ENCODE results near the gene AGGF1. TPM values are rescaled to one million over a fixed set of nuclear protein-coding genes. Genes with fewer than 3 reads are reported as not detected.
"Not testable (repeated sequence)": the region's sequence is repeated elsewhere in the genome, so short reads cannot be mapped to it uniquely, and the experiment has no call there.

AGGF1 gene, protein sequence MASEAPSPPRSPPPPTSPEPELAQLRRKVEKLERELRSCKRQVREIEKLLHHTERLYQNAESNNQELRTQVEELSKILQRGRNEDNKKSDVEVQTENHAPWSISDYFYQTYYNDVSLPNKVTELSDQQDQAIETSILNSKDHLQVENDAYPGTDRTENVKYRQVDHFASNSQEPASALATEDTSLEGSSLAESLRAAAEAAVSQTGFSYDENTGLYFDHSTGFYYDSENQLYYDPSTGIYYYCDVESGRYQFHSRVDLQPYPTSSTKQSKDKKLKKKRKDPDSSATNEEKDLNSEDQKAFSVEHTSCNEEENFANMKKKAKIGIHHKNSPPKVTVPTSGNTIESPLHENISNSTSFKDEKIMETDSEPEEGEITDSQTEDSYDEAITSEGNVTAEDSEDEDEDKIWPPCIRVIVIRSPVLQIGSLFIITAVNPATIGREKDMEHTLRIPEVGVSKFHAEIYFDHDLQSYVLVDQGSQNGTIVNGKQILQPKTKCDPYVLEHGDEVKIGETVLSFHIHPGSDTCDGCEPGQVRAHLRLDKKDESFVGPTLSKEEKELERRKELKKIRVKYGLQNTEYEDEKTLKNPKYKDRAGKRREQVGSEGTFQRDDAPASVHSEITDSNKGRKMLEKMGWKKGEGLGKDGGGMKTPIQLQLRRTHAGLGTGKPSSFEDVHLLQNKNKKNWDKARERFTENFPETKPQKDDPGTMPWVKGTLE
- 16.0 and 19.5 TPM in 2 replicates for total RNA-seq (2014; rRNA removed; shearing (Covaris generic); ENCODE audit: low replicate concordance)

DNA sequence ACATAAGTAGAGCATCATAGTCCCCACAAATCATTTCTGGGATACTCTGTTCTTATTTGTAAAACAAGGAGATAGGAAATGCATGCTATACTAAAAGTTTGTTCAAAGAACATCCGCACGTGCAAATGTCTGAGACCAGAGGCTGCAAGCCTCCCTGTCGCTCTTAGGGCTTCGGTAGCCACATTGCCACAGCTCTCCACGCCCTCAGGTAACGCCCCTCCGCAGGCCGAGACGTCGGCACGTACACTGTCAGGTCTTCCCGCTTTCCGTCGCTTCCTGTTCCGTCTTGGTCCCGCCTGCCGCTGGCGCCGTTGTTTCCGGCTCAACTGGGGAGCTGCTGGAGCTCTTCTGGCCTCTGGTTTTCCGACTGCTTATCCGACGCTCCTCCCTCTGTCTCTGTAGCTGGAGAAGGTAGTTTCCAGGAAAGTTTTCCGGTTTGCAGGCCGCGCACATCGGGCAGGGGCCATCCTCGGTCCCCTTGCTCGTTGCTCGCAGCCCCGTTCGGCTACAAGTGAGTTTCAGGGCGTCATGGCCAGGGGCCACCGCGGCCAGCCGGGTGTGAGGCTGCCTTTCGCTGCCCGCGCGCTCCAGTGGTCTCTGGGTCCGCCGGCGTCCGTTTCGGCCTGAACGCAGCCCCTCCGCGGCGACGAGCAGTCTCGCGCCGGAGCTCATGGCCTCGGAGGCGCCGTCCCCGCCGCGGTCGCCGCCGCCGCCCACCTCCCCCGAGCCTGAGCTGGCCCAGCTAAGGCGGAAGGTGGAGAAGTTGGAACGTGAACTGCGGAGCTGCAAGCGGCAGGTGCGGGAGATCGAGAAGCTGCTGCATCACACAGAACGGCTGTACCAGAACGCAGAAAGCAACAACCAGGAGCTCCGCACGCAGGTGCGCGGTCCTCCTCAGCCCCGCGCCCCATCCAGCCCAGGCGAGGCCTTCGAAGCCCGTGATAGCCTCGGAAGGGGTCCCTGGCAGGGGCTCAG lies at the start of gene AGGF1:
AGGF1 (plus strand) TSS at position 308 of the 975 bp plus-strand sequence; CDS start at position 671, 363 bp downstream.
- peak; percentile 95 for DNase-seq
- Histone ChIP-seq H3K4me3 (peak within 1 kb of the TSS; percentile 92), H3K9me3 (peaks cover 16% of the 10 kb centered on the region), H3K36me3 (peaks cover 3% of the 10 kb centered on the region), H3K27me3 (no peaks in the 10 kb centered on the region)

DNA sequence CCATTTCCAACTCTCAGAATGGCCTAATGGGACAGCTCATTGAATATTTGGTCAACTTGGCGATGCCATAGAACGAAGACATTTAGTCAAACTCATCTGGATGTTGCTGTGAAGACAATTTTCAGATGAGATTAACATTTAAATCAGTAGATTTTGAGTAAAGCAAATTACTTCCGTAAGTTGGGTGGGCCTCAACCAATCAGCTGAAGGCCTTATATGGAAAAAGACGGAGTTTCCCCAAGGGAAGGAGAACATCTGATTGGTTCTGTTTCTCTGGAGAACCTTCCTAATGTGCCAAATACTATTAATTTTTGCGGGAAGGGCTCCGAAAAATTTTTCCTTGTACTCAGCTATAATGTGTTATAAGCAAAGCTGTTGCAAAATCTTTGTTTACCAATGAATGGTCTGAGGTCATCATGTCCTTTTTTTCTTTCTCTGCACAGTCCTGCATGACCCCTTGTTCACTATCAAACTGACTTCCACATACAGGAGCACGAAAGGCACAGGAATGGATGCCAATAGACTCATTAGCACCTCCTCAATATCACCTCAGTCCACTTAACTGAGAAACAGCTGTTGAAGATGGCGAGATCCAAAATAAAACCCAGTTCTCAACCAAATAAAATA lies 49.6 kb upstream of the AGGF1 start:
- no peaks in the 10 kb centered on the region for H3K36me3 ChIP-seq
- H3K27me3 ChIP-seq, result 0 out of 2 replicates have a peak, but pooled peaks cover 2% of the 10 kb centered on the region
- no peak overlapping the region for H3K4me3 ChIP-seq
- no peak for DNase-seq
- no peaks in the 10 kb centered on the region for H3K9me3 ChIP-seq

DNA sequence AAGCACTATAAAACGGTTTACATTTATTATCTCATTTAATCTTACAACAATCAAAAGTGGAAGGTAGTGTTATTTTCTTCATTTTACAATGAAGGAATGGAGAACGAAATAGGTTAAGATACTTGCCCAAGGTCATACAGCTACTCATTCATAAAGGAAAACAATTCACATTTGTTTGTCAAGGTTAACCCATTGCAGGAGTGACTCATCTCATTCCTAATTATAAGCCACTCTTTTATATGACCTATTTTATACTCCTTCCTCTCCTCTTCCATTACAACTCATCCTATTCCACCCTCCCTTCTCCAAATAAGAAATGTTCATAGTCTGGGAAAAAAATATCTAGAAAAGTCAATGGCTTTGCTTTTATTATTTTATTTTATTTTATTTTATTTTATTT lies 47.8 kb upstream of the AGGF1 start:
- H3K36me3 ChIP-seq, result no peaks in the 10 kb centered on the region
- no peaks in the 10 kb centered on the region for H3K9me3 ChIP-seq
- H3K27me3 ChIP-seq, result 0 out of 2 replicates have a peak, but pooled peaks cover 2% of the 10 kb centered on the region
- H3K4me3 ChIP-seq, result no peak overlapping the region
- DNase-seq, result no peak

DNA sequence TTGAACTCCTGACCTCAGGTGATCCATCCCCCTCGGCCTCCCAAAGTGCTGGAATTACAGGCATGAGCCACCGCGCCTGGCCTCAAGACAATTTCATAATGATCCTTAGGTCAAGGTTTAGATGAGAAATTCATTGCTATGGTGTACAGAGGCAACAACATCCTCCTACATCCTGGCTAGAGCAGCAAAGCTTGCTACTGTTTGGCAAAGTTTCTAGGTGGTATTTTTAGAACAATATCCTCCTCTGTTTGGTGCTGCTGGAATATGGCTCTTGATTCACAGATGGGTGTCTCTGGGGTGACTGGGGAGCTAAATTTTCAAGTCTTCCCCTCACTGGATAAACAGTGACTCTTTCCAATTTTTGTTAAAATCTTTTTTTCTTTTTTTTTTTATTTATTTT lies 46.7 kb upstream of the AGGF1 start:
- Histone ChIP-seq H3K4me3 (no peak overlapping the region), H3K36me3 (no peaks in the 10 kb centered on the region), H3K27me3 (0 out of 2 replicates have a peak, but pooled peaks cover 2% of the 10 kb centered on the region), H3K9me3 (no peaks in the 10 kb centered on the region)
- no peak for DNase-seq

DNA sequence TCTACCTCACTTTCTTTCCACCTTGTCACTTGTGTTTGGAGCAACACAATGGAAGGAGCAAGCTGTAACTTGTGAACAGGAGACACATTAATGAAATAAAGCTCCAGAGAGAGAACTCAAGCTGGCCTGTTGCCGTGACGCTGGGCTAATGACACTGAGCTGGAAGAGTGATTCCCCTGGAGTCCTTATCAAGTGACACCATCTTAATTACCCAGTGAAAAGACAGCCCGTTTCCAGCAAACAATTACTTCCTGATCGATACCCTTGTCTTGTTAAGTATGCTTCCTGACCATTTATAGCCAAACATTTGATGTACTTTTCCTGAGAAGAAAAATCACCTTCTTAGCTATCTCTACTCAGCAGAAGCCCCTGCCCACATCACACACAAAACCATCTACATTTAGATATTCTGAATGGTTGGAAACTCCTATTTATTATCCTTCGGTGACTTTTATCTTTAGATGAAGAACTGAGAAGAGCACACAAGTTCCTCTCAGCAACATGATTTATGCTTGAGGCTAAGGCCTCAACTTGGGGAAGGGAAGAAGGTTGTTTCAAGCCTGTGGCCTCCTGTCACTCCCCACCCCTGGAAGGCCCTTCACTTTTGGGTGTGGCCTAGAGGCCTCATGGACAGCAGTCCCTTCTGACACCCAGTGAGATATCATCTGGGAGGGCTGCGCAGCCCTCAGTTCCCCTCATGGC lies 43.2 kb upstream of the AGGF1 start:
- no peaks in the 10 kb centered on the region for H3K9me3 ChIP-seq
- no peak overlapping the region for H3K4me3 ChIP-seq
- H3K36me3 ChIP-seq, result no peaks in the 10 kb centered on the region
- no peaks in the 10 kb centered on the region for H3K27me3 ChIP-seq
- no peak for DNase-seq

DNA sequence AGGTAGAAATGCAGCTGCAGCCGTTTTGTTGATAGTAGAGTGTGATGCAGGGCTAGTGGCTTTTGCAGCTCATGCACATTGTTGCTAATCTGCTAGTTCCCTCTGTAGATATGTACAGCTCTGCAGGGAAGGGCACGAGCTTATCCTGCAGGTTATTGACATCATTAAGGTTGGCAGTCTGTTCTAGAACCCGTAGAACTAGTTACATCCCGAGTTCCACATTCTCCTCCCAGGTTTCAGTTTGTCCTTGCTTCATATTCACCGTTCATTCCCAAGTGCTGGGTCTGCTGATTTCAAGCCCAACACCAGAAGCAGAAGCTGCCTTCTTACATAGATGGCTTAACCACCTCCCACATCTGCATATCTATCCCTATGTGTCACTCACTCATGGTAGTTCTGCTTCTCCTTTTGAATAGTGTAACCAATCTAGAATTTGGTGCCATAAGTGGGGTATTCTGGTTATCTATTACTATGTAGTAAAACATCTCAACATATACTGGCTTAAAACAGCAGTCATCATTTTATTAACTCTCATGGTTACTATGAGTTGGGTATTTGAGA lies 39.2 kb upstream of the AGGF1 start:
- no peaks in the 10 kb centered on the region for H3K9me3 ChIP-seq
- H3K27me3 ChIP-seq, result no peaks in the 10 kb centered on the region
- no peak overlapping the region for H3K4me3 ChIP-seq
- DNase-seq, result no peak
- H3K36me3 ChIP-seq, result no peaks in the 10 kb centered on the region

DNA sequence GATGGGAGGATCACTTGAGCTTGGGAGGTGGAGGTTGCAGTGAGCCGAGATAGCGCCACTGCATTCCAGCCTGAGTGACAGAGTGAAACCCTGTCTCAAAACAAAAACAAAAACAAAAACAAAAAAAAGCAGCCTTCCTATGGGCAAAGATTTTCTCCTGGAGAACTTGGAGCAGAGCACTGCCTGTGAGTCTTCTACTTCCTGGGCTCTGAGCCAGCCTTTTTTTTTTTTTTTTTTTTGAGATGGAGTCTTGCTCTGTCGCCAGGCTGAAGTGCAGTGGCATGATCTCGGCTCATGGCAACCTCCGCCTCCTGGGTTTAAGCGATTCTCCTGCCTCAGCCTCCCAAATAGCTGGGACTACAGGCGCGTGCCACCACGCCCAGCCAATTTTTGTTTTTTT lies 36.8 kb upstream of the AGGF1 start:
- H3K9me3 ChIP-seq, H3K4me3 ChIP-seq, DNase-seq, H3K27me3 ChIP-seq, H3K36me3 ChIP-seq: not testable (repeated sequence)

DNA sequence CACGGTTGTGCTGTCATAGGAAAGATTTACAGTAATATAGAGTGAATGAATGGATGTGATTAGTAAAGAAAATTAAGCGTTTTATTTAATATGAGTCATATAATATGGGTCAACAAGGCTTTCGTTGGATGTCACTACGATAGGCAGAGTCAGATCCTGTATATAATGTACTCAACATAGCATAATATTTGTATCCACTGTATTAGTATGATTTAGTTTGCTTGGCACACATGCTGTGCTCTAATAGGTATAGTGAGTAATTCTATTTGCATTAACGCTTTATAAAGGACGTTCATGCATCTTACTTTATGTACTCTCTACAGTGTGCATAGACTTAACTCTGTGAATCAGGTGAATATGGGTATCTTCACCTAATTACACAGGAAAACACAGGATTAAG lies 35.9 kb upstream of the AGGF1 start:
- Histone ChIP-seq H3K27me3 (no peaks in the 10 kb centered on the region), H3K9me3 (0 out of 2 replicates have a peak, but pooled peaks cover 2% of the 10 kb centered on the region), H3K4me3 (no peak overlapping the region), H3K36me3 (no peaks in the 10 kb centered on the region)
- DNase-seq, result no peak

DNA sequence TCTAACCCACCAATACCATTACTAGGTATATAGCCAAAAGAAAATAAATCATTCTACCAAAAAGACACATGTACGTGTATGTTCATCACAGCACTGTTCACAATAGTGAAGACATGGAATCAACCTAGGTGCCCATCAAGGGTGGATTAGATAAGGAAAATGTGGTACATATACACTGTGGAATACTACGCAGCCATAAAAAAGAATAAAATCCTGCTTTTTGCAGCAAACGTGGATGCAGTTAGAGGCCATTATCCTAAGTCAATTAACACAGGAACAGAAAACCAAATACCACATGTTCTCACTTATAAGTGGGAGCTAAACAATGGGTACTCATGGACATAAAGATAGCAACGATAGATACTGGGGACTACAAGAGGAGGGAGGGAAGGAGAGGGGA lies 32.0 kb upstream of the AGGF1 start:
- not testable (repeated sequence) for H3K27me3 ChIP-seq, H3K4me3 ChIP-seq, H3K9me3 ChIP-seq, DNase-seq, H3K36me3 ChIP-seq

DNA sequence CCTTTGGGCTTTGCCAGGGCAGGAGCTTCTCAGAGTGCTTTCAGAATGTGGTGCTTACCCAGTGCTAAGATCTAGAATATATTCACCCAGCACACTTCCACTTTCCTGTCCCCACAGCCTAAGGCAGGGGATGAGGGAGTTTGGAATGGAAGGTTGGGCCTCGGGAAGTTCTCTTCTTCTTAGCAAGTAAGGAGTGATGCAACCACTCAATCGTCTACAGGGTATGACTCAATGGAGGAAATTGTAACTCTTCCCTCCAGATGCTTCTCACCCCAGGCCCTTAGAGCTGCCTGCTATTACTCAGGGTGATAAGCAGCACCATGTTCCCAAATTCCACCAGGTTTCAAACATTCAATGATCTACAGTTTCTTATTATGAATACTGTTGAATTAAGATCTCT lies 30.8 kb upstream of the AGGF1 start:
- no peak overlapping the region for H3K4me3 ChIP-seq
- no peaks in the 10 kb centered on the region for H3K27me3 ChIP-seq
- 0 out of 2 replicates have a peak, but pooled peaks cover 2% of the 10 kb centered on the region for H3K9me3 ChIP-seq
- peak; percentile 16 for DNase-seq
- H3K36me3 ChIP-seq, result no peaks in the 10 kb centered on the region

DNA sequence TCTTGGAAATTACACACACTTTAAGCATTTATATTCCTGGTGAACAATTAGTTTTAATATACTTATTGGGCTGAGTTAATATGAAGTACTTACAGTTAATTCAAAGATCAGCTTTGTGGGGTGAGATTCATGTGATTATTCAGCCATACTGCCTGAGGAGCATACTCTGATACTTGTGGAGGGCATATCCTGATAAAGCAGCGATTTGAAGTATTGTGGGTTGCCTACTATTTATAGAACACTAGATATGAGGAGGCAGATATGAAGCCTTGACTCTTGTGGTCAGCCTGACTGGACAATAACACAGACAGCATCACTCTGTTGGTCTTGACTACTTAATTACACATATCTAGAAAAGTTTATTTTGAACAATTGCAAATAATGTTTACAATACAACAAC lies 27.0 kb upstream of the AGGF1 start:
- DNase-seq, result no peak
- no peaks in the 10 kb centered on the region for H3K9me3 ChIP-seq
- no peak overlapping the region for H3K4me3 ChIP-seq
- no peaks in the 10 kb centered on the region for H3K36me3 ChIP-seq
- H3K27me3 ChIP-seq, result no peaks in the 10 kb centered on the region

DNA sequence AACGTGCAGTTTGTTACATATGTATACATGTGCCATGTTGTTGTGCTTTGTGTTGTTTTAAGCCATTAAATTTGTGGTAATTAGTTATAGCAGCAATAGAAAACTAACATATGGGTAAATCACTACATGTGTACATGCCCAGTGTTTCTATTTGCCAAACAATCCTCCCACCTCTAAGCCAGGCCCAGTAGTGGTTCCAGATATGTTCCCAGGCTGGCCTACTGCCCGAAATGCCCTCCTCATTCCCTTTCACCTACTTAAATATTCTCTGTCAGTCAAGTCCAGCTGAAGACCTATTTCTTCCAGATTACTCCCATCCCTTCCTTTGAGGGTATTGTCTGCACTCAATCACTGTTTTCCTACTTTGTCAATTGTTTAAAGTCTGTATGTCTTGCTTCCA lies 24.1 kb upstream of the AGGF1 start:
- Histone ChIP-seq H3K9me3 (no peaks in the 10 kb centered on the region), H3K27me3 (0 out of 2 replicates have a peak, but pooled peaks cover 1% of the 10 kb centered on the region), H3K36me3 (no peaks in the 10 kb centered on the region), H3K4me3 (no peak overlapping the region)
- DNase-seq, result no peak

DNA sequence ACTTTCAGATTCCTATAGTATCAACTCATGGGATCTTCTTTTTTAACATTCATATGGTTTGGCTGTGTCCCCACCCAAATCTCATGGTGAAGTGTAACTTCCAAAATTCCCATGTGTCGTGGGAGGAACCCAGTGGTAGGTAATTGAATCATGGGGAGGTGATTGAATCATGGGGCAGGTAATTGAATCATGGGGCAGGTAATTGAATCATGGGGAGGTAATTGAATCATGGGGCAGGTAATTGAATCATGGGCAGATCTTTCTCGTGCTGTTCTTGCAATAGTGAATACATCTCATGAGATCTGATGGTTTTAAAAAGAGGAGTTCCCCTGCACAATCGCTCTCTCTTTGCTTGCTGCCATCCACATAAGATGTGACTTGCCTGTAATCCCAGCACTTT lies 21.8 kb upstream of the AGGF1 start:
- DNase-seq, result no peak
- Histone ChIP-seq H3K27me3 (0 out of 2 replicates have a peak, but pooled peaks cover 2% of the 10 kb centered on the region), H3K4me3 (no peak overlapping the region), H3K36me3 (no peaks in the 10 kb centered on the region), H3K9me3 (no peaks in the 10 kb centered on the region)

DNA sequence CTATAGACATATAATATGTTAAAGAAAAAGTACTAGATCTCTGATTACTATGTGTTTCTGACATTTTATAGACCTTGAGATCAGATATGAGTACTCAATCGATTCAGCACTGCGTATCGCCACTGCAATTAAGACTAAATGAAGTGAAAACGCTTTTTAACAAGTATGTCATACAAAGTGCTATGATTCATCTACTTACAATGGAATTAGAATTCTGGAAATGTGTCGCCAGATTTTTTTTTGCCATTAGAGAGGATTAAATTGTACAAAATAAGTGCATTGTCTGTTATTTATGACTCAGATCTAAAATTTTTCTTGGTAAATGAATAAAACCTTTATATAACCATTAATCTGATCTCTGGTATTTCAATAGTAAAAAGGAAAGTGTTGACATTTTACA lies 20.0 kb upstream of the AGGF1 start:
- H3K9me3 ChIP-seq, result no peaks in the 10 kb centered on the region
- DNase-seq, result no peak
- 0 out of 2 replicates have a peak, but pooled peaks cover 2% of the 10 kb centered on the region for H3K27me3 ChIP-seq
- H3K36me3 ChIP-seq, result no peaks in the 10 kb centered on the region
- no peak overlapping the region for H3K4me3 ChIP-seq

DNA sequence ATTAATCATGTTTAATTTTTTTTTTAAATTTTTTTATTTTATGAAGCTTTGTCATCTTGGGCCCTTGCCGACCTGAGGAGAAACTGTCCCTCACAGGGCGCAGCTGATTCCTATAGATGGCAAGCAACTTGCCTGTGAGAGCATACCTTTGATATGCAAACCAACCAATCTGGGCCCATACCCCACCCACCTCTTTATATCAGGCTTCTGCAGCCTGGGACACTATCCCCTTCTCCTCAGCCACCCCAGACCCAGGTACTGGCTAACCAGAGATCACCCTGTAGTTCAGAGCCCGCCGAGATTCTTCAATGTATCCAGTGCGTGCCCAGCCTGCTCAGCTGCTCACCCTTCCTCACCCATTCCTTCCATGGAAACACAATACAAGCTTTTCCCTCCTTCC lies 18.7 kb upstream of the AGGF1 start:
- H3K4me3 ChIP-seq, result no peak overlapping the region
- DNase-seq, result no peak
- 0 out of 2 replicates have a peak, but pooled peaks cover 2% of the 10 kb centered on the region for H3K27me3 ChIP-seq
- no peaks in the 10 kb centered on the region for H3K36me3 ChIP-seq
- H3K9me3 ChIP-seq, result no peaks in the 10 kb centered on the region
